H9 (cell line): ENCODE measurements around the gene FBXL19. TPM values are rescaled to one million over a fixed set of nuclear protein-coding genes. Genes with fewer than 3 reads are reported as not detected.

Experiments used
- DNase-seq: peaks from one replicate; pipeline ENCODE4 v3.0.0-alpha.2; 2017
- H2AFZ ChIP-seq: one replicate; pipeline ENCODE4 v1.6.1; 2013; ENCODE audit warnings: mild to moderate bottlenecking, low read length, control low read depth, moderate library complexity
- H2AK5ac ChIP-seq: 2 replicates; pipeline ENCODE4 v1.6.1; 2013; ENCODE audit warnings: low read length, control low read depth, mixed read lengths; ENCODE audit not compliant: insufficient read length
- H2BK120ac ChIP-seq: one replicate; pipeline ENCODE4 v1.6.1; 2013; ENCODE audit warnings: low read depth, mild to moderate bottlenecking, low read length, control low read depth, inconsistent platforms; ENCODE audit not compliant: poor library complexity, severe bottlenecking
- H2BK12ac ChIP-seq: 2 replicates; pipeline ENCODE4 v1.6.1; 2013; ENCODE audit warnings: low read length, control low read depth, mixed read lengths, low read depth; ENCODE audit not compliant: insufficient read length
- H2BK15ac ChIP-seq: 2 replicates; pipeline ENCODE4 v1.6.1; 2013; ENCODE audit warnings: low read depth, low read length, control low read depth
- H2BK20ac ChIP-seq: one replicate; pipeline ENCODE4 v1.6.1; 2013; ENCODE audit warnings: low read depth, mild to moderate bottlenecking, low read length, control low read depth, inconsistent platforms; ENCODE audit not compliant: poor library complexity, severe bottlenecking
- H2BK5ac ChIP-seq: 2 replicates; pipeline ENCODE4 v1.6.1; 2013; ENCODE audit warnings: low read length, control low read depth, mixed read lengths; ENCODE audit not compliant: insufficient read length
- H3K14ac ChIP-seq: 2 replicates; pipeline ENCODE4 v1.6.1; 2013; ENCODE audit warnings: low read length, control low read depth; ENCODE audit not compliant: insufficient read depth
- H3K18ac ChIP-seq: 2 replicates; pipeline ENCODE4 v1.6.1; 2013; ENCODE audit warnings: low read depth, mild to moderate bottlenecking, mixed read lengths, low read length, control low read depth; ENCODE audit not compliant: insufficient read length
- H3K23ac ChIP-seq: 2 replicates; pipeline ENCODE4 v1.6.1; 2013; ENCODE audit warnings: low read length, control low read depth, mixed read lengths, low read depth; ENCODE audit not compliant: insufficient read length
- H3K23me2 ChIP-seq: 2 replicates; pipeline ENCODE4 v1.6.1; 2013; ENCODE audit warnings: low read depth, mild to moderate bottlenecking, mixed read lengths, low read length, control low read depth; ENCODE audit not compliant: insufficient read length, poor library complexity, severe bottlenecking
- H3K27ac ChIP-seq: 2 replicates; pipeline ENCODE4 v1.5.1; 2013; ENCODE audit warnings: low read length, control low read depth, mixed read lengths, low read depth; ENCODE audit not compliant: insufficient read length
- H3K27me3 ChIP-seq: 2 replicates; pipeline ENCODE4 v1.6.1; 2013; ENCODE audit warnings: low read length, control low read depth, inconsistent platforms; ENCODE audit not compliant: insufficient read depth
- H3K4ac ChIP-seq: 2 replicates; pipeline ENCODE4 v1.6.1; 2013; ENCODE audit warnings: low read depth, mild to moderate bottlenecking, control low read depth, inconsistent platforms, low read length, moderate library complexity
- H3K4me1 ChIP-seq: 2 replicates; pipeline ENCODE4 v1.6.1; 2013; ENCODE audit warnings: low read length, control low read depth, inconsistent platforms; ENCODE audit not compliant: insufficient read depth
- H3K4me2 ChIP-seq: 2 replicates; pipeline ENCODE4 v1.6.1; 2013; ENCODE audit warnings: low read length, control low read depth, mixed read lengths; ENCODE audit not compliant: insufficient read length, insufficient read depth
- H3K56ac ChIP-seq: 2 replicates; pipeline ENCODE4 v1.6.1; 2013; ENCODE audit warnings: low read depth, mild to moderate bottlenecking, mixed read lengths, low read length, control low read depth; ENCODE audit not compliant: insufficient read length
- H3K79me1 ChIP-seq: 2 replicates; pipeline ENCODE4 v1.6.1; 2013; ENCODE audit warnings: low read depth, mild to moderate bottlenecking, moderate library complexity, low read length, control low read depth, inconsistent platforms; ENCODE audit not compliant: insufficient read depth, poor library complexity, severe bottlenecking
- H3K79me2 ChIP-seq: 2 replicates; pipeline ENCODE4 v1.6.1; 2013; ENCODE audit warnings: low read length, control low read depth, inconsistent platforms; ENCODE audit not compliant: insufficient read depth
- H3K9ac ChIP-seq: 2 replicates; pipeline ENCODE4 v1.6.1; 2013; ENCODE audit warnings: low read length, control low read depth, mixed read lengths; ENCODE audit not compliant: insufficient read length; ENCODE audit errors: extremely low read depth
- H3K9me3 ChIP-seq: one replicate; pipeline ENCODE4 v1.6.1; 2013; ENCODE audit warnings: low read depth, low read length, inconsistent platforms; ENCODE audit not compliant: control insufficient read depth
- H3T11ph ChIP-seq: one replicate; pipeline ENCODE4 v1.6.1; 2013; ENCODE audit warnings: mild to moderate bottlenecking, low read length, control low read depth, inconsistent platforms
- H4K20me1 ChIP-seq: one replicate; pipeline ENCODE4 v1.6.1; 2013; ENCODE audit not compliant: control insufficient read depth, insufficient read length, insufficient read depth
- H4K5ac ChIP-seq: 2 replicates; pipeline ENCODE4 v1.6.1; 2013; ENCODE audit warnings: low read depth, mild to moderate bottlenecking, mixed read lengths, low read length, control low read depth; ENCODE audit not compliant: insufficient read length
- H4K8ac ChIP-seq: replicated peaks from 2 replicates; pipeline ENCODE4 v1.6.1; 2013; ENCODE audit warnings: low read length, control low read depth, mixed read lengths, low read depth; ENCODE audit not compliant: insufficient read length
- H4K91ac ChIP-seq: 2 replicates; pipeline ENCODE4 v1.6.1; 2013; ENCODE audit warnings: low read depth, mild to moderate bottlenecking, moderate library complexity, mixed read lengths, low read length, control low read depth; ENCODE audit not compliant: insufficient read length
- H3K27ac Mint-ChIP-seq, 3 experiments: 2 replicates in 2 of 3; 3 replicates in 1 of 3; pipeline ENCODE4 v1.8.0; 2020 to 2021; ENCODE audit warnings: mixed read lengths in 3 of 3, mild to moderate bottlenecking in 1 of 3, moderate library complexity in 1 of 3
- H3K27me3 Mint-ChIP-seq: 2 replicates; pipeline ENCODE4 v1.8.0; 2021; ENCODE audit warnings: low read depth, mild to moderate bottlenecking, moderate library complexity, mixed read lengths
- H3K36me3 Mint-ChIP-seq, 3 experiments: 2 replicates in 2 of 3; 3 replicates in 1 of 3; pipeline ENCODE4 v1.8.0; 2020 to 2021; ENCODE audit warnings: low read depth in 3 of 3, mixed read lengths in 3 of 3; ENCODE audit not compliant: insufficient read depth in 1 of 3
- H3K4me1 Mint-ChIP-seq, 2 experiments: 2 replicates each; pipeline ENCODE4 v1.8.0; 2020; ENCODE audit warnings: mixed read lengths in 2 of 2
- H3K4me3 Mint-ChIP-seq, 2 experiments: 2 replicates in 1 of 2; 3 replicates in 1 of 2; pipeline ENCODE4 v1.8.0; 2020 to 2021; ENCODE audit warnings: mild to moderate bottlenecking in 2 of 2, mixed read lengths in 2 of 2, moderate library complexity in 1 of 2
- H3K9me3 Mint-ChIP-seq, 2 experiments: 2 replicates in 1 of 2; 3 replicates in 1 of 2; pipeline ENCODE4 v1.8.0; 2020; ENCODE audit warnings: mild to moderate bottlenecking in 2 of 2, mixed read lengths in 2 of 2, moderate library complexity in 1 of 2
- CTCF ChIP-seq: fragments of 200-600 bp; sonication (generic); conservative IDR thresholded peaks from 3 replicates; pipeline ENCODE4 v1.8.0; 2021; ENCODE audit warnings: antibody characterized with exemption, mild to moderate bottlenecking
- WGBS: extraction: QIAGEN DNeasy Blood & Tissue Kit; methylation state at CpG from one replicate; pipeline ENCODE4 v1.1.7; 2013; ENCODE audit warnings: missing lambda C conversion rate, low lambda C conversion rate, mixed read lengths; ENCODE audit not compliant: insufficient read length; ENCODE audit errors: extremely low coverage; 5-methylcytosine and 5-hydroxymethylcytosine counted together
- total RNA-seq: library from RNA; stranded (reverse); gene quantifications from 2 replicates; pipeline ENCODE4 v1.2.1, GENCODE V29; 2021

Gene FBXL19
- total RNA-seq, 1 experiment from 2014 or later = 66.8 TPM

GRCh38 chr16:30976486-30976885 is 53.1 kb downstream of the FBXL19 start:
- no peak overlapping the region for H2AK5ac ChIP-seq
- no peak overlapping the region for H3K9ac ChIP-seq
- H3K23ac ChIP-seq = no peak overlapping the region
- H3K4me1 Mint-ChIP-seq = no peaks in the 10 kb centered on the region
- no peaks in the 10 kb centered on the region for H3K23me2 ChIP-seq
- H4K5ac ChIP-seq = no peak overlapping the region
- H3K27ac Mint-ChIP-seq = peak overlapping the region in 2 of 3 experiments; percentile 38 to 60; a peak in 2 of 7 replicates
- peaks cover 2% of the 10 kb centered on the region for H4K20me1 ChIP-seq
- no peak for TF ChIP-seq CTCF
- peak overlapping the region in 1 of 2 experiments; percentile 20; a peak in 1 of 5 replicates for H3K4me3 Mint-ChIP-seq
- H3K27me3 Mint-ChIP-seq = no peaks in the 10 kb centered on the region
- H3K79me1 ChIP-seq = no peaks in the 10 kb centered on the region
- H3K4me2 ChIP-seq = no peak overlapping the region
- no peaks in the 10 kb centered on the region; a peak in 1 of 5 replicates for H3K9me3 Mint-ChIP-seq
- no peak overlapping the region for H2AFZ ChIP-seq
- no peak overlapping the region for H4K8ac ChIP-seq
- no peaks in the 10 kb centered on the region for H3K9me3 ChIP-seq
- no peak overlapping the region for H2BK120ac ChIP-seq
- no peak overlapping the region for H3K4ac ChIP-seq
- no peak overlapping the region for H2BK20ac ChIP-seq
- no peak overlapping the region for H3K14ac ChIP-seq
- H4K91ac ChIP-seq = no peak overlapping the region
- DNase-seq = no peak
- H2BK12ac ChIP-seq = no peak overlapping the region
- no peak overlapping the region for H3T11ph ChIP-seq
- no peaks in the 10 kb centered on the region for H3K79me2 ChIP-seq
- H2BK5ac ChIP-seq = no peak overlapping the region
- H3K18ac ChIP-seq = no peak overlapping the region
- H3K56ac ChIP-seq = no peak overlapping the region
- H3K27me3 ChIP-seq = no peaks in the 10 kb centered on the region
- H3K4me1 ChIP-seq = no peaks in the 10 kb centered on the region
- no peak overlapping the region for H3K27ac ChIP-seq
- WGBS = no CpG with 5 or more reads among the region's 4 CpGs
- no peak overlapping the region for H2BK15ac ChIP-seq
- H3K36me3 Mint-ChIP-seq = peaks cover 53 to 83% (median 77%) of the 10 kb centered on the region in 3 experiments
